Activated CD4-positive, alpha-beta T cell treated with anti-CD3 and anti-CD28 coated beads, Interleukin-2, amount 50 U/mL, for 16 hours (primary cell): ENCODE results near the gene MED20.

Experiments
- DNase-seq: peaks from one replicate; pipeline ENCODE4 v3.0.0-alpha.2; 2020

Gene MED20

DNA sequence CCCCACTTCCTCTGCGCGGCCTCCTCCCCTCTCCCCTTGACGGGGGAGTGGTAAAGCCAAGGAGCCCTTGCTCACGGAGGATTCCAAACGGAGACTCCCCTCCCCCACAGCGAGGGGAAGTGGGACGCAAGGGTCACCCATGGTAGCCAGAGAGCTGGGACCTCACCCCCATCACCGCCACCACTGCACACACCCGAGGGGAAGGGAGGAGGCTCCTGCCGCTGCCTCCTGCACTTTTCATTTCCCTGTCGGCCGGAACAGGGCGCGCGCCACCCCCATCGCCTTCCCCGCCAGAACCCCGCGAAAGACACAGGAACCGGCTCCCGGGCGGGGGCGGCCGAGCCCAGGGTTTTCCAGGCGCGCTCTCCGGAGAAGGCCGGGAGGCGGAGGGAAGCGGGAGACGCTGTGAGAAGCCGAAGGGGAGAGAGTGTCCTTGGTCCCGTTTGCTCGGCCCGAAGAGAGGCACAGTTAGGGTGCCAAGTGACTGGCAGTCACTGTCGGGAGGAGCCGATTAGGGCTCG, 19.9 kb upstream of the MED20 start:
- peak; percentile 67 for DNase-seq

DNA sequence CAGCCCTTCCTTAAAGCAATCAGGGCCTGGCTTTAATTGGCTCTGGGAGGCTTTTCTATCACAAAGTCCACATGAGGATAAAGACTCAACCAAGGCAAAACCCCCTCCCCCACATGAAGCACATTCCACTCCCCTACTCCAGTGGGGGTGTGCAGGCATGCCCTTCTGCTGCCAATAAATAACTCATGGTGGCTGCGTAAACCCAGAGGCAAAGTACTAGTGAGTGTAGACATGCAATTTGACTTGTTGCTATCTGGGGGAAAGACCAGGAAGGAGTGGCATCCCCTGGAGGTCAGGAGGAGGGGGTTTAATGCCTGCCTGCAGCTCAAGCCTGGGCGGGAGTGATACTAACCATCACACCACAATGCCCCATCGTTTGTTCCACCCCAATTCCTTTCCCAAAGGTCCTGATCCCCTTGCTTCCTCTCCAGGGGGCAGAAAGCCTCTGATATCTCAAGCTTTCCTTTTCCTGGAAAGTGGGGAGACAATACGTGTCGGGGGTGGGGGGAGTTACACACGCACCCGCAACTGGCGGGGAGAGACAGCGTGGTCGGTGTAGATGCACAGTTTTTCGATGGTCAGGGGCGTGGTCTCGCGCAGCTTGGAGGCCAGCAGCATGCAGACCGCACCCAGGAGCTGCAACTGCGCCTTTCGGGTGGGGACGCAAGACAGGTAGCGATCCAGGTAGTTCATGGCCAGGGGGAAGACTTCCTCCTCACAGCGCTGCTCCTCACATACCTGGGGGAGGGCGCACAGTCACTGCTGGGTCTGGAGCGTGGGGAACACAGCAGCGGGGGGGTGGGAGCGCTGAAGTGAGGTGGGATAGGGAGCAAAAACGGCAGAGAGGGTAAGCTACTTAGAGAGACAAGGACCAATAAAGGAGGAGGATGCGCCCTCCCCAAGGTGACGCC, 19.2 kb upstream of the MED20 start:
- peak; percentile 64 for DNase-seq

DNA sequence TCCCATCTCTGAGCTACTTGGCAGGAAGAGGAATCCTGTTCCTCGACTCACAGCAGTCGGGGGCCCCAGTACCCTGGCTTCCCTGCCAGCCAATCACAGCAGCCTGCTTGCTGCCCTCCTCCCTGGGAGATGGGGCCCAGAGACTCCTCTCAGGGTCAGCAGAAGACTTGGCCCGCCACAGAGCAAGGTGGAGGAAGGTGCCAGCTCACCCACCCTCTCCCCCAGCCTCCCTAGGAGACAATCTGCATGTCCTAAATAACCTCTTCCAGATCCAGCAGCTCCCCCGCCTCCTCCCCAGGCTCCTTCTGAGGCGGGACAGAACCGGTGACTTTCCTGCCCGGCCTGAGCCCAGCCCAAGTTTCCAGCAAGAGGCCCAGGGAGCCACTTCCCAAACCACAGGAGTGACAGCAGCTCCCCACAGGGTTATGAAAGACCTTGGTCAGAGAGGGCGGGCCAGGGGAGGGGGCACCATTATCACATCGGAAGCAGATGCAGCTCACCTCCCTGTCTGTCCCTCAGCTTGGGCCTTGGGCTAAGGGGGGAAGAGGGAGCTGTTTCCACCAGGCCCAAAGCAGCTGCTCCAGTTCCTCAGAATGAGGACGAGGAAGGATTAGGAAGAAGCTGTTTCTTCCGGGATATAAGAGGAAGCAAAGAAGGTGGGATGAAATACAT, 18.4 kb upstream of the MED20 start:
- DNase-seq: peak; percentile 64

DNA sequence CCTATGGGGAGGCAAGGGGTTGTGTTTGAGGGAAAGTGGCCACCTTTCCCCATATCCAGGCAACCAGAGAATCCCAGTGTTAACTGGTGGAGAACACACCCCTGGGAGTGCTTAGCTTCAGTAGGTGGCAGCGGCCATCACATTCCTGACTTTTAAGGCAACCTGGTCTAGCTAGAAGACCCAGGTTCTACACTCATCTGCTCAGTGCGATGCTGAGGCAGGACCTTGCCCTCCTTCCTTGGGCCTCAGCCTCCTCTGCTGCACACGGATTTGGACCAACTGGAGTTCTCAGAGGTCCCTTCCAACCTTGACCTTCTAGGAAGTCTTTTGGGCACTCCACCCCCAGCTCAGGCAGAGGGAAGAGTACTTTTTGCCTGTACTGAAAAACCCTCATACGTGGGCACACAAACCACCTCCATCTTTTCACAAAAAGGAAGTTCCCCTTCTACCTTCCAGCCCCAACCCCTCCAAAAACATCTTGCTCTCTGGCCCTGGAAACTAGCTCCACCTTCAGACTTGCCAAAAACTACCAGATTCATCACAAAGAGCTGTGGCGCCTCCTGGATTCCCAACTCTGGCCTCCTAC, 17.7 kb upstream of the MED20 start:
- no peak for DNase-seq

- peak; percentile 55 for DNase-seq
Observed at GRCh38 chr6:41937861-41938574, 17.1 kb upstream of the MED20 start.

DNA sequence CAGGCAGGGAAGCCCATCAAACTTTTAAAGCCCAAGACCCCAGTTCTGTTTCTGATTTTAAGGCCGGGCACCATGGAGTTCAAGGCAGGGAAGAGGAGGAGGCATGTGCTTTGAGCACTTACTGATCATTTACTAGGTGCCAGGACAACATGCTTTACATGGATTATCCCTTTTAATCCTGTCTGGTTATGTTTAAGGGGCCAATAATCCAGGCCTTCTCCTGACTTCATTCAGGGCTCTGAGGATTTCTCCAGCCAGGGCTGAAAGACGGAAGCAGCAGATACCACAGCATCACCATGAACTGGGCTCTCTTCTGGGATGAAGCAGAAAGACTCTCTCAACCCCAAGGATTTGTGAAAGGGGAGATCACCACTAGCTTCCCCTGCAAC, 16.5 kb upstream of the MED20 start:
- DNase-seq: no peak

GRCh38 chr6:41936073-41936837, 15.3 kb upstream of the MED20 start:
- DNase-seq: peak; percentile 95

GRCh38 chr6:41935685-41936072, 14.7 kb upstream of the MED20 start:
- no peak for DNase-seq

GRCh38 chr6:41935193-41935574, 14.2 kb upstream of the MED20 start:
- no peak for DNase-seq

GRCh38 chr6:41934278-41935192, 13.6 kb upstream of the MED20 start:
- DNase-seq: no peak

- DNase-seq: no peak
Observed at GRCh38 chr6:41932378-41932777, 11.4 kb upstream of the MED20 start.

DNA sequence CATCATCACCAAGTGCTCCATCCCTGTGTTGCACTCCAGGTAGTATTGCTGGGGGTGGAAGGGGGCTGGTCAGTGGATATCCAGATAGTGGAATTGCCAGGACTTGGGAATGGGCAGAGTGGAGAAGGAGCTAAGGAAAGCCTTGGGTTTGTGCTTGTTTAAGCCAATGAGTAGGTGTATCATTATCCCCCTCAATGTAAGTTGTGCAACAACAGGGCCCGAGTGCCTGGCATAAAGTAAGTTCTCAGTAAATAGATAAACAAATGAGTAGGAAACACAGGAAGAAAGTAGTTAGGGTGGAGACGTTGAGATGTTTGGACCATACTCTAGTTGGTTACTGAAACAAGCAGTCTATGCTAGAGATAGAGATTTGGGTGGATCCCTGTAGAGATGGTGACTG, 10.9 kb upstream of the MED20 start:
- DNase-seq: no peak

- no peak for DNase-seq
Observed at GRCh38 chr6:41929924-41930323, 9.0 kb upstream of the MED20 start.

- DNase-seq: no peak
Observed at GRCh38 chr6:41927253-41927652, 6.3 kb upstream of the MED20 start.

DNA sequence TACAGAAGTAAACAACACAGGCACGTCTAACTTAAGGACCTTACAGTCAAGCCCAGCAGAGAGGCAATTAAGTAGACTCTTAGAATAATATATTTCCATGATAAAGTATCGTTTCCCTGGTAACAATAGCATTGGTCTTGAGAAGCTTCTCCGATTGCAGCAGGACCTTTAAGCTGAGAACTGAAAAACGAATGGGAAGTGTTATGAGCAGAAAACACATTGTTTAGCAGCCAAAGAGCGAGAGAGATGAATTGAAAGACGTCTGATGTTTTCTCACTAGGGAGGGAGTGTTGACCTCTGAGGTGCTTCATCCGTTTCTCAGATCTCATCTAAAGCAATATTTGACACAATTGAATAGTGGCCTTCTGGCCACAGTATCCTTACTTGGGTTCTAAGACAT, 1.2 kb upstream of the MED20 start:
- DNase-seq: no peak

- DNase-seq: no peak
Observed at GRCh38 chr6:41921712-41921998, 716 bp upstream of the MED20 start.

- peak; percentile 69 for DNase-seq
Observed at GRCh38 chr6:41917528-41917927, 3.4 kb downstream of the MED20 start.

- no peak for DNase-seq
Observed at GRCh38 chr6:41914869-41915530, 5.9 kb downstream of the MED20 start.

DNA sequence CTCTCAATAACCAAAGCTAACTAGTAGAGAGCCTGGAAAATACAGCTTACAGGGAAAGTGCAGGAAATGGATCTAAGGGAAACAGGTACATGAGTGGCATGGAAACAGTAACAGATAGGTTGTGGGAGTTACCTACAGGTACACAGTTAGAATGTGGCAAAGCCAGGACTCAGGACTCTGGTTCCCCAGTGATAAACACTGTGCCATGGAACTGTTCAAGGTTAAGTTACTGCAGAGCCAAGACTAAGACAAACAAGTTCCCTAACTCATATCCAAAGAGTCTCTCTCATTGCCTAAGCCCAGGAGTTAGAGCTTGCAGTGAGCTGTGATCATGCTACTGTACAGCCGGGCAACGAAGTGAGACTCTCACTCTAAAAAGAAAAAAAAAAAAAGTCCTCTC, 6.6 kb downstream of the MED20 start:
- DNase-seq: no peak

DNA sequence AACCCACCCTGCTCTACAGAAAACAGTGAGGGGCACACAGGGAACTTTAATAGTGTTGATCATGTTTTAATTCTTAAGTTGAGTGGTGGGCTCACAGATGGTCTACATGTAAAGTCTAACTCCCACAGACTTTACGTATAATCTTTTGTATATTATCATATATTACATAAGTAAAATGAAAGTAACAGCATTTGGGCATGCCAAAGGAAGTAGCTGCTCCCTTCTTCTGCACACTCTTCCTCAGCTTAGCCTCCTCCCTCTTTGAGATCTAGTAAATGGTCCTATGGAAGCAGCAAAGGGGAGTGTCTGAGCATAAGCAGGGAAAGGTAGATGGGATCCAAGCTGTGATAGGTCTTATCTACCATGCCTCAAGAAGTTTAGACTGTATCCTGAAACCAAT, 11.2 kb downstream of the MED20 start:
- no peak for DNase-seq
